ENCODE measurements around the gene APBB2.

The APBB2 gene

GRCh38 chr4:40934676-40935075, 279.7 kb downstream of the APBB2 start:
- DNase-seq (ENCODE audit: insufficient read length, low spot score) (no peak), FAIRE-seq (no peak)
- no peak for TF ChIP-seq CTCF (IDR thresholded peaks at IDR 0.05; ENCODE audit: insufficient read depth, missing control alignments)

- TF ChIP-seq CTCF (IDR thresholded peaks at IDR 0.05; ENCODE audit: insufficient read depth, missing control alignments) = no peak
- FAIRE-seq = no peak
- no peak for DNase-seq (ENCODE audit: insufficient read length, low spot score)
Observed at GRCh38 chr4:40933272-40934053, 280.9 kb downstream of the APBB2 start.

GRCh38 chr4:40931841-40932240, 282.5 kb downstream of the APBB2 start:
- FAIRE-seq = no peak
- no peak for DNase-seq (ENCODE audit: insufficient read length, low spot score)

GRCh38 chr4:40931238-40931637, 283.1 kb downstream of the APBB2 start:
- TF ChIP-seq CTCF (IDR thresholded peaks at IDR 0.05; ENCODE audit: insufficient read depth, missing control alignments) = no peak
- no peak for FAIRE-seq

More at GRCh38 chr4:40931841-40932240, 282.5 kb downstream of the APBB2 start:
- TF ChIP-seq CTCF (IDR thresholded peaks at IDR 0.05; ENCODE audit: insufficient read depth, missing control alignments) = no peak

GRCh38 chr4:40927074-40927473, 287.3 kb downstream of the APBB2 start:
- no peak for DNase-seq (ENCODE audit: insufficient read length, low spot score)
- no peak for TF ChIP-seq CTCF (IDR thresholded peaks at IDR 0.05; ENCODE audit: insufficient read depth, missing control alignments)
- FAIRE-seq = no peak

More at GRCh38 chr4:40931238-40931637, 283.1 kb downstream of the APBB2 start:
- no peak for DNase-seq (ENCODE audit: insufficient read length, low spot score)

GRCh38 chr4:40924793-40925117, 289.6 kb downstream of the APBB2 start:
- no peak for TF ChIP-seq CTCF (IDR thresholded peaks at IDR 0.05; ENCODE audit: insufficient read depth, missing control alignments)
- DNase-seq (ENCODE audit: insufficient read length, low spot score) (no peak), FAIRE-seq (no peak)

- peak; percentile 41 for FAIRE-seq
- TF ChIP-seq CTCF (IDR thresholded peaks at IDR 0.05; ENCODE audit: insufficient read depth, missing control alignments) = peak; percentile 90
- DNase-seq (ENCODE audit: insufficient read length, low spot score) = peak; percentile 57
Observed at GRCh38 chr4:40924096-40924792, 290.1 kb downstream of the APBB2 start.

All from D721Med (cell line).